SU-DHL-6 (cell line): ENCODE data around the gene CACNA1C.

Experiments
- H2AFZ ChIP-seq: fragments of 200-600 bp; sonication (generic); 2 replicates; pipeline ENCODE4 v1.6.1; 2014; ENCODE audit warnings: low read depth, mild to moderate bottlenecking, moderate library complexity, mixed read lengths, antibody characterized with exemption, low read length; ENCODE audit not compliant: severe bottlenecking
- H3F3A ChIP-seq: fragments of 200-600 bp; shearing (Covaris generic); 2 replicates; pipeline ENCODE4 v1.6.0; 2016; ENCODE audit warnings: antibody characterized with exemption, mild to moderate bottlenecking; ENCODE audit not compliant: insufficient read depth
- H3K27ac ChIP-seq: fragments of 200-600 bp; sonication (generic); 2 replicates; pipeline ENCODE4 v1.5.1; 2016; ENCODE audit warnings: low read depth, mild to moderate bottlenecking, low read length, moderate library complexity, mixed read lengths
- H3K27me3 ChIP-seq: fragments of 200-600 bp; sonication (generic), shearing (Covaris generic); 2 replicates; pipeline ENCODE4 v1.6.0; 2014; ENCODE audit warnings: mild to moderate bottlenecking, low read length
- H3K36me3 ChIP-seq: fragments of 200-600 bp; sonication (generic); 2 replicates; pipeline ENCODE4 v1.6.1; 2014; ENCODE audit warnings: mild to moderate bottlenecking, low read length, mixed read lengths
- H3K4me2 ChIP-seq: fragments of 300-600, 200-600 bp; shearing (Covaris generic), sonication (generic); 2 replicates; pipeline ENCODE4 v1.6.0; 2014; ENCODE audit warnings: low read length, low read depth, mild to moderate bottlenecking; ENCODE audit not compliant: poor library complexity, severe bottlenecking
- H3K4me3 ChIP-seq: fragments of 200-600 bp; sonication (generic); 2 replicates; pipeline ENCODE4 v1.5.1; 2014; ENCODE audit warnings: antibody characterized with exemption, low read length, mild to moderate bottlenecking, mixed read lengths; ENCODE audit not compliant: insufficient read depth, poor library complexity, severe bottlenecking
- H3K79me2 ChIP-seq: fragments of 200-600 bp; sonication (generic); 2 replicates; pipeline ENCODE4 v1.6.1; 2014; ENCODE audit warnings: mild to moderate bottlenecking, low read length, moderate library complexity; ENCODE audit not compliant: insufficient read depth
- H3K9ac ChIP-seq: fragments of 200-600 bp; sonication (generic); 2 replicates; pipeline ENCODE4 v1.7.0; 2014; ENCODE audit warnings: mild to moderate bottlenecking, low read length
- H3K9me2 ChIP-seq: fragments of 200-600 bp; sonication (generic); replicated peaks from 2 replicates; pipeline ENCODE4 v1.6.1; 2014; ENCODE audit warnings: low read length; ENCODE audit not compliant: insufficient read depth
- H3K9me3 ChIP-seq: fragments of 200-600 bp; sonication (generic); 2 replicates; pipeline ENCODE4 v1.6.1; 2014; ENCODE audit warnings: low read length, mixed read lengths; ENCODE audit not compliant: insufficient read depth
- H4K20me1 ChIP-seq: fragments of 200-600 bp; sonication (generic); 2 replicates; pipeline ENCODE4 v1.6.1; 2014; ENCODE audit warnings: low read depth, mild to moderate bottlenecking, antibody characterized with exemption, low read length, moderate library complexity, mixed read lengths
- CTCF ChIP-seq: fragments of 200-600 bp; sonication (generic); IDR thresholded peaks from one replicate; pipeline ENCODE4 v1.5.1; 2017; ENCODE audit warnings: antibody characterized with exemption, mild to moderate bottlenecking, low read length, moderate library complexity; ENCODE audit not compliant: insufficient read depth, poor library complexity, severe bottlenecking
- EZH2phosphoT487 ChIP-seq: fragments of 200-600 bp; sonication (generic), shearing (Covaris generic); conservative IDR thresholded peaks from 2 replicates; pipeline ENCODE4 v1.6.1; 2018; ENCODE audit warnings: mild to moderate bottlenecking, antibody characterized with exemption, low read length, moderate library complexity, mixed read lengths

Gene CACNA1C

GRCh38 chr12:2154050-2154449 lies 101.3 kb downstream of the CACNA1C start:
- Histone ChIP-seq H4K20me1 (no peaks in the 10 kb centered on the region), H3K79me2 (no peaks in the 10 kb centered on the region), H3K4me3 (no peak overlapping the region), H3K36me3 (no peaks in the 10 kb centered on the region), H3K27me3 (no peaks in the 10 kb centered on the region), H3K9me3 (no peaks in the 10 kb centered on the region), H3K9ac (no peak overlapping the region), H3F3A (no peaks in the 10 kb centered on the region), H3K9me2 (no peaks in the 10 kb centered on the region), H2AFZ (no peak overlapping the region), H3K4me2 (no peak overlapping the region), H3K27ac (no peak overlapping the region)
- TF ChIP-seq EZH2phosphoT487 (no peak), CTCF (no peak)

GRCh38 chr12:2154521-2154920 lies 101.7 kb downstream of the CACNA1C start:
- H3K27me3 ChIP-seq: no peaks in the 10 kb centered on the region
- no peaks in the 10 kb centered on the region for H3F3A ChIP-seq
- no peak overlapping the region for H3K4me2 ChIP-seq
- no peaks in the 10 kb centered on the region for H3K79me2 ChIP-seq
- H4K20me1 ChIP-seq: no peaks in the 10 kb centered on the region
- no peak overlapping the region for H3K4me3 ChIP-seq
- H3K9me2 ChIP-seq: no peaks in the 10 kb centered on the region
- TF ChIP-seq CTCF: no peak
- TF ChIP-seq EZH2phosphoT487: no peak
- no peak overlapping the region for H2AFZ ChIP-seq
- no peaks in the 10 kb centered on the region for H3K9me3 ChIP-seq
- no peak overlapping the region for H3K9ac ChIP-seq
- H3K27ac ChIP-seq: no peak overlapping the region
- H3K36me3 ChIP-seq: no peaks in the 10 kb centered on the region

- no peak for TF ChIP-seq EZH2phosphoT487
- TF ChIP-seq CTCF: no peak
- Histone ChIP-seq H3K4me2 (no peak overlapping the region), H3K27ac (no peak overlapping the region), H3K9me3 (no peaks in the 10 kb centered on the region), H3K4me3 (no peak overlapping the region), H3F3A (no peaks in the 10 kb centered on the region), H3K79me2 (no peaks in the 10 kb centered on the region), H4K20me1 (no peaks in the 10 kb centered on the region), H2AFZ (no peak overlapping the region), H3K9me2 (no peaks in the 10 kb centered on the region), H3K36me3 (no peaks in the 10 kb centered on the region), H3K27me3 (no peaks in the 10 kb centered on the region), H3K9ac (no peak overlapping the region)
Measured at GRCh38 chr12:2156333-2156732, 103.5 kb downstream of the CACNA1C start.

- Histone ChIP-seq H3K4me3 (no peak overlapping the region), H3K36me3 (no peaks in the 10 kb centered on the region)
- TF ChIP-seq CTCF: no peak
- TF ChIP-seq EZH2phosphoT487: no peak
Measured at GRCh38 chr12:2160043-2160442, 107.3 kb downstream of the CACNA1C start.

More at GRCh38 chr12:2160043-2160442, 107.3 kb downstream of the CACNA1C start:
- Histone ChIP-seq H3K27me3 (no peaks in the 10 kb centered on the region), H2AFZ (no peak overlapping the region), H3K4me2 (no peak overlapping the region), H3F3A (no peaks in the 10 kb centered on the region), H3K27ac (no peak overlapping the region), H4K20me1 (no peaks in the 10 kb centered on the region), H3K9me2 (no peaks in the 10 kb centered on the region), H3K79me2 (no peaks in the 10 kb centered on the region), H3K9ac (no peak overlapping the region), H3K9me3 (no peaks in the 10 kb centered on the region)
